ENCODE measurements around the gene TMEM245. TPM values are rescaled to one million over a fixed set of nuclear protein-coding genes. Genes with fewer than 3 reads are reported as not detected.

Gene TMEM245
- total and polyA plus RNA-seq, 3 donors from 2014 or later: 44.9 to 67.6 (median 63.6) TPM

DNA sequence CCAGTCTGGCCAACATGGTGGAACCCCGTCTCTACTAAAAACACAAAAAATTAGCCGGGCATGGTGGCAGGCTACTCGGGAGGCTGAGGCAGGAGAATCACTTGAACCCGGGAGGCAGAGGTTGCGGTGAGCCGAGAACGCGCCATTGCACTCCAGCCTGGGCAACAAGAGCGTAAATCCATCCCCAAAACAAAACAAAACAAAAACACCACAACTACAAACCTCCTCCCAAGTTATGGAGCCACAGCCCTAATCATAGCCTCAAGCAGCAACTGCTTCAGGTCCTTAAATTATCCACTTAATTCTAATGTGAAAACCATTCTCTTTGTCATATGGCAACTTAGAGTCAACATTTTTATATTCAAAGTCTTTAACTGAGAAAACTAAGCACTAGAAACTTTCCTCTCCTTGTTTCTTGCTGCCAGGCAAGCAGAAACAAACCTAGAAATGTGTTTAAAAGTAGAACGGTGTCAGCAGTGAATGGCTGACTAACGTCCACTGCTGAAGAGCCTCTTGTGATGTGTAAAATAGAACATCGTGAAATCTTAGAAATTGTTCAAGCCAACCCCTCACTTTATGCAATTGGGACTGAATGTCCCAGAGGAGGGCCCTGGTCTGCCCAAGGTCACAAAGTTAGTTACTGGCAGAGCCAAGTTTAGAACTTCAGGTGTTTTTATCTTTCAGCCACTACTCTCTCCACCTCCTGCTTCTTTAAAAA is 5.7 kb downstream of the TMEM245 start:
- intact Hi-C loops (cut with DNase I; ENCODE audit: low total_unique reads): no loop called here
- peaks cover 62% of the 10 kb centered on the region for H3K4me1 ChIP-seq
- 58 to 74% methylated on average over 12 of the region's 12 CpGs for WGBS, 2 donors
- no peaks in the 10 kb centered on the region for H3K9me3 ChIP-seq
- no peaks in the 10 kb centered on the region for H3K27me3 ChIP-seq
- DNase-seq: no peak
- H3K4me3 ChIP-seq: no peak overlapping the region
- no peak for TF ChIP-seq POLR2A (IDR thresholded peaks at IDR 0.05)
- TF ChIP-seq, protein P1, sequence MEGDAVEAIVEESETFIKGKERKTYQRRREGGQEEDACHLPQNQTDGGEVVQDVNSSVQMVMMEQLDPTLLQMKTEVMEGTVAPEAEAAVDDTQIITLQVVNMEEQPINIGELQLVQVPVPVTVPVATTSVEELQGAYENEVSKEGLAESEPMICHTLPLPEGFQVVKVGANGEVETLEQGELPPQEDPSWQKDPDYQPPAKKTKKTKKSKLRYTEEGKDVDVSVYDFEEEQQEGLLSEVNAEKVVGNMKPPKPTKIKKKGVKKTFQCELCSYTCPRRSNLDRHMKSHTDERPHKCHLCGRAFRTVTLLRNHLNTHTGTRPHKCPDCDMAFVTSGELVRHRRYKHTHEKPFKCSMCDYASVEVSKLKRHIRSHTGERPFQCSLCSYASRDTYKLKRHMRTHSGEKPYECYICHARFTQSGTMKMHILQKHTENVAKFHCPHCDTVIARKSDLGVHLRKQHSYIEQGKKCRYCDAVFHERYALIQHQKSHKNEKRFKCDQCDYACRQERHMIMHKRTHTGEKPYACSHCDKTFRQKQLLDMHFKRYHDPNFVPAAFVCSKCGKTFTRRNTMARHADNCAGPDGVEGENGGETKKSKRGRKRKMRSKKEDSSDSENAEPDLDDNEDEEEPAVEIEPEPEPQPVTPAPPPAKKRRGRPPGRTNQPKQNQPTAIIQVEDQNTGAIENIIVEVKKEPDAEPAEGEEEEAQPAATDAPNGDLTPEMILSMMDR (IDR thresholded peaks at IDR 0.05): no peak
- H3K36me3 ChIP-seq (ENCODE audit: low read depth, missing control alignments): no peaks in the 10 kb centered on the region
- peak overlapping the region; percentile 82 to 95 for H3K27ac ChIP-seq

DNA sequence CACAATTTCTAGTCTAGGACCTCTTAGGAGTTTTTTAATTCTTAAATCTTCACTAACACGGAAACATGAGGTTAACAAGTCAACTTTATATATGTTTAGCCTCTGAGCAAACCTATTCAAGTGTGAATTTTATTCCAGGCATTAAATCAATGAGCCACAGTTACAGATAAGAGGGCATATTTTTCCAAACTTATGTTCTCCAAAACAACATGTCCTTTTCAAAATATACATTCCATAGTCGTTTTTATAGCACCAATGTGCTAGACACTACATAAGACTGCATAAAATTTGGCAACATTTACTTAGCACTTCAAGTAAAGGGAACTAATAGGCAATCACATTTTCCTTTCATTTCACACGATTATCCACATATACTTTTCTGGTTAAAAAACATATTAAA is 6.5 kb downstream of the TMEM245 start:
- TF ChIP-seq, protein P1 (IDR thresholded peaks at IDR 0.05): no peak
- TF ChIP-seq POLR2A (IDR thresholded peaks at IDR 0.05): no peak
- intact Hi-C loops (cut with DNase I; ENCODE audit: low total_unique reads): no loop called here
- Histone ChIP-seq H3K27ac (peak overlapping the region; percentile 82 to 95), H3K4me3 (no peak overlapping the region), H3K4me1 (peaks cover 69% of the 10 kb centered on the region), H3K36me3 (ENCODE audit: low read depth, missing control alignments) (no peaks in the 10 kb centered on the region), H3K9me3 (no peaks in the 10 kb centered on the region), H3K27me3 (no peaks in the 10 kb centered on the region)
- WGBS, 2 donors: 43 to 51% methylated on average over 3 of the region's 3 CpGs
- no peak for DNase-seq

DNA sequence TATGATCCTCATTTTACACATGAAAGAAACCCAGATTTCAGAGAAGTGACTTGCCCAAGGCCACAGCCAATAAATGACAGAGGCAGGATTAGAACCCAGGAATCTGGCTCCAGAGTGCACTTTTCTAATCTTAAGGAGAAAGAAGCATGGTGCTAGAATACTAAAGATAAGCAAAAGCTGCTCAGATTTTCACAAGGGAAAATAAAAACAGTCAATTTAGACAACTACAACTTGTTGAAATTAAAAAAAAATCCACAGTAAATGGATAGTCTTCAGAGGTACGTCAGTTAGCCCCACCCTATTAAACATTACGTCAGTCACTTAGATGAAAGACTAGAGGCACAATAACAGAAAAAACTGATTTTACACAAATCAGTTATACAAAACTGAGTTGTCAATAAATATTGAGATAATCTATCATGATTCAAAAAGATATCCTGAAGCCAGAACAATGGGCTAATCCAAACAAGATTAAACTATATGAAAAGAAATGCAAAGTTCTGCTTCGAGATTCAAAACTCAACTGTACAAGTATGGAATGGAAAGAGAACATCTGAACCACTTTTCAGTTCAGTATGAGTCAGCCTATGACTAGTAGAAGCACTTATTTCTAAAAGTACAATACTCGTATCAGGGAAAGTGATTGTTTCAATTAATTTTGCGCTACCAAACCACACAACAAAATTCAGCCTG is 9.3 kb downstream of the TMEM245 start:
- Histone ChIP-seq H3K4me3 (no peak overlapping the region), H3K36me3 (ENCODE audit: low read depth, missing control alignments) (no peaks in the 10 kb centered on the region), H3K27ac (peak overlapping the region; percentile 76 to 95), H3K4me1 (peaks cover 68% of the 10 kb centered on the region), H3K9me3 (no peaks in the 10 kb centered on the region), H3K27me3 (no peaks in the 10 kb centered on the region)
- DNase-seq: no peak
- TF ChIP-seq, protein P1 (IDR thresholded peaks at IDR 0.05): no peak
- no peak for TF ChIP-seq POLR2A (IDR thresholded peaks at IDR 0.05)
- intact Hi-C loops (cut with DNase I; ENCODE audit: low total_unique reads): no loop called here
- WGBS, 2 donors: 28 to 45% methylated on average over 5 of the region's 5 CpGs

DNA sequence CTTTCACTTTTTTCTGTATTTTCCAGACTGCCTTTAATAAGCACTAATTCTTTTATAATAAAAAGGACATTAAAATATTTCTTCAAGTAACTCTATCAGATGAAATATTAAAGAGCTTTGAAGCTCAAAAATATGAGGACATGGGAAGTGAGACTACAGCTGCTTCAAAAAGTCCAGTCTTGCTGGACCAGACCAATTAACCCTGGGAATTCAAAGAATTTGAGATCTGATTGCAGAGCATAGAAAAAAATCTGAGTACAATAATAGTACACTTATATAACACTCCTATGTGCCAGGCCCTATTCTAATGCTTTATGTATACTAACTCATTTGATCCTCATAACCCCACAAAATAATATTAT is 9.8 kb downstream of the TMEM245 start:
- intact Hi-C loops (cut with DNase I; ENCODE audit: low total_unique reads): no loop called here
- H3K4me3 ChIP-seq: no peak overlapping the region
- H3K4me1 ChIP-seq: peaks cover 64% of the 10 kb centered on the region
- no peak for DNase-seq
- TF ChIP-seq, protein P1 (IDR thresholded peaks at IDR 0.05): no peak
- no peak for TF ChIP-seq POLR2A (IDR thresholded peaks at IDR 0.05)
- H3K27ac ChIP-seq: peak overlapping the region; percentile 76 to 95
- H3K9me3 ChIP-seq: no peaks in the 10 kb centered on the region
- no peaks in the 10 kb centered on the region for H3K27me3 ChIP-seq
- H3K36me3 ChIP-seq (ENCODE audit: low read depth, missing control alignments): no peaks in the 10 kb centered on the region

All from testis (tissue), 3 donors.